Activated naive CD8-positive, alpha-beta T cell treated with anti-CD3 and anti-CD28 coated beads, Interleukin-2, amount 10 ng/mL, durations not matched to agents 7 days and 5 days (primary cell): ENCODE results near the gene PLA2G5. TPM values are rescaled to one million over a fixed set of nuclear protein-coding genes. Genes with fewer than 3 reads are reported as not detected.
"Not testable (repeated sequence)": the region's sequence is repeated elsewhere in the genome, so short reads cannot be mapped to it uniquely, and the experiment has no call there.

ENCODE experiments used
- ATAC-seq: fragments of 150-1000 bp; cut with Tn5 transposase; one replicate; pipeline ENCODE4 v1.10.0; 2021; ENCODE audit warnings: low read depth, moderate library complexity
- POLR2A ChIA-PET: fragments of 350-600 bp; sonication (Branson Sonifier 250); formaldehyde crosslinking; loops from one replicate; lab custom pipeline; 2021; ENCODE audit warnings: antibody characterized with exemption; lab: Charles Lee
- DNase-seq: peaks from one replicate; pipeline ENCODE4 v3.0.0; 2021
- H3K27ac Mint-ChIP-seq: one replicate; pipeline ENCODE4 v1.8.0; 2022; ENCODE audit warnings: mild to moderate bottlenecking, mixed read lengths
- H3K27me3 Mint-ChIP-seq: one replicate; pipeline ENCODE4 v1.8.0; 2022; ENCODE audit warnings: mild to moderate bottlenecking, moderate library complexity, mixed read lengths
- H3K36me3 Mint-ChIP-seq: one replicate; pipeline ENCODE4 v1.8.0; 2021; ENCODE audit warnings: mild to moderate bottlenecking, mixed read lengths
- H3K4me1 Mint-ChIP-seq: one replicate; pipeline ENCODE4 v1.8.0; 2021; ENCODE audit warnings: mixed read lengths
- H3K4me3 Mint-ChIP-seq: one replicate; pipeline ENCODE4 v1.8.0; 2022; ENCODE audit warnings: mild to moderate bottlenecking, moderate library complexity, mixed read lengths
- H3K9me3 Mint-ChIP-seq: one replicate; pipeline ENCODE4 v1.8.0; 2021; ENCODE audit warnings: mixed read lengths
- total RNA-seq, 2 experiments: library from RNA; stranded (reverse); gene quantifications; one replicate each; pipeline ENCODE4 v1.2.3, GENCODE V29; 2021

The PLA2G5 gene
- total RNA-seq, 2 experiments from 2014 or later = not detected

DNA sequence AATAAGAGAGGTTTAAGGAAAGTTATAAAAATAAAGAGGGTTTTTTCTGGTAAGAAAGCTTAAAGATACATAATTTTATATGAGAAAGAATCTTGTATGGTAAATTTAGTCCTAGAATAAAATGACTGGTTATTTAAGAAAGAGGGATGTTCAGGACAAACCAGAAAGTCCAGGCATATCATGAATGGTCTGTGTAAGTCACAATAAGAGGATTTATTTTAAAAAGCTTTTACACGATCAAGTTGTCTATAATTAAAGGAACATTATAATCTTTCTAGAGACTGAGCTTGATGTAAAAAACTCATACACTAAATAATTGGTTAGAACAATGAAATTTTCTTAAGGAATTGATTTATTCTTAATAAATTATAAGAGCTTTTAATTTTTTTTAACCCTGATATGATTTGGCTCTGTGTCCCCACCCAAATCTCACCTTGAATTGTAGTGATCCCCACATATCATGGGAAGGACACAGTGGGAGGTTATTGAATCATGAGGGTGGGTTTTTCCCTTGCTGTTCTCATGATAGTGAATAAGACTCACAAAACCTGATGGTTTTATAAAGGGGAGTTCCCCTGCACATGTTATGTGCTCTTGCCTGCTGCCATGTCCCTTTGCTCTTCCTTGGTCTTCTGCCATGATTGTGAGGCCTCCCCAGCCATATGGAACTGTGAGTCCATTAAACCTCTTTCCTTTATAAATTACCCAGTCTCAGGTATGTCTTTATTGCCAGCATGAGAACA lies 20.8 kb upstream of the PLA2G5 start:
- DNase-seq, H3K4me3 Mint-ChIP-seq, ATAC-seq, H3K36me3 Mint-ChIP-seq, H3K27ac Mint-ChIP-seq, H3K27me3 Mint-ChIP-seq, H3K4me1 Mint-ChIP-seq, POLR2A ChIA-PET: not testable (repeated sequence)
- H3K9me3 Mint-ChIP-seq = peaks cover 17% of the 10 kb centered on the region

DNA sequence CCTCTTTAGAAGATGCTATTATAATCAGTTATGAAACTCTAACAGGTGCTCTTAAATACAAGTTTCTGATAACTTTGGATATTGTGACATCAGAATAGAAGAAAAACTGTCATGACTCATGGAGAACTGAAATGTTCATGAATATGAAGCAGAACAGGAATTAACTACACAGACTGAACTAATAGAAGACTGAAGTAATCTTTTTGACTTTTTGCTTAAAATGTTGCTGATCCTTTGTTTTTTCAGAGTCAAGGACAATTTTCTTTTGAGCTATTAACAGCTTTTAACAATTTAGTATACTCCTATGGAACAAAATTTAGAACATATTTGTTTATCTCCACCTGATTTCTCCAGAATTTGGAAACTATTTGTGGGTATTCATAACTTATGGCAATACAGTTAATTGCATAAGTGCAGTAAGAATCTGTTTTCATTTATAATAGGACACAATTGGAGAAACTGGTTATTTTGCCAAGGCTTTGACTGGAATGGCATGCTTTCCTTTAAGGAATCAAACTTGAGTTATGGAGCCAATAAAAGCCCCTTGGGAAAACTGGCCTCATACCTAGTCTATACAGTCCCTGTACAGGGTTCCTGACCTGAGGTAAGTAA lies 18.7 kb upstream of the PLA2G5 start:
- peaks cover 2% of the 10 kb centered on the region for H3K36me3 Mint-ChIP-seq
- peaks cover 2% of the 10 kb centered on the region for H3K4me1 Mint-ChIP-seq
- H3K4me3 Mint-ChIP-seq = no peak overlapping the region
- peaks cover 17% of the 10 kb centered on the region for H3K9me3 Mint-ChIP-seq
- no peak overlapping the region for H3K27ac Mint-ChIP-seq
- POLR2A ChIA-PET = no interaction called here
- peaks cover 4% of the 10 kb centered on the region for H3K27me3 Mint-ChIP-seq
- ATAC-seq = no peak
- DNase-seq = no peak

DNA sequence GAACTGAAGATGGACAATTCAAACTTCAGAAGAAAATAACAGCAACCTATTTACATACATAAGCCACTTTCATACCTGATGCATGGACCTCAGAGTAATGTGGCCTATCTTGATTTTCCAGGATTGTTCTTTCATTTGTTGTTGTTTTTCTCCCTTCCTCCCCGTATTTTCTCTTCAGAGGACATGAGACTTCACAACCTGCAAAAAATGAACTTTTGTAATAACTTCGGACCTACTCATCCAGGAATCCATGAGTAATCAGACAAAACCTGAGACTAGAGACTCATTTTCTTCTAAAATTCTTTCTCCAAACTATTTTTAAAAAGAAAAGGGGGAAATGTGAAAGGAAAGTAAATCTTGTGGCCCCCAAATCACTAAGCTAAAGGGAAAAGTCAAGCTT lies 17.6 kb upstream of the PLA2G5 start:
- H3K27me3 Mint-ChIP-seq = peaks cover 10% of the 10 kb centered on the region
- H3K4me1 Mint-ChIP-seq = peaks cover 2% of the 10 kb centered on the region
- H3K36me3 Mint-ChIP-seq = peaks cover 2% of the 10 kb centered on the region
- ATAC-seq (no peak), DNase-seq (no peak)
- no peak overlapping the region for H3K4me3 Mint-ChIP-seq
- H3K27ac Mint-ChIP-seq = no peak overlapping the region
- POLR2A ChIA-PET = no interaction called here
- H3K9me3 Mint-ChIP-seq = peaks cover 18% of the 10 kb centered on the region

DNA sequence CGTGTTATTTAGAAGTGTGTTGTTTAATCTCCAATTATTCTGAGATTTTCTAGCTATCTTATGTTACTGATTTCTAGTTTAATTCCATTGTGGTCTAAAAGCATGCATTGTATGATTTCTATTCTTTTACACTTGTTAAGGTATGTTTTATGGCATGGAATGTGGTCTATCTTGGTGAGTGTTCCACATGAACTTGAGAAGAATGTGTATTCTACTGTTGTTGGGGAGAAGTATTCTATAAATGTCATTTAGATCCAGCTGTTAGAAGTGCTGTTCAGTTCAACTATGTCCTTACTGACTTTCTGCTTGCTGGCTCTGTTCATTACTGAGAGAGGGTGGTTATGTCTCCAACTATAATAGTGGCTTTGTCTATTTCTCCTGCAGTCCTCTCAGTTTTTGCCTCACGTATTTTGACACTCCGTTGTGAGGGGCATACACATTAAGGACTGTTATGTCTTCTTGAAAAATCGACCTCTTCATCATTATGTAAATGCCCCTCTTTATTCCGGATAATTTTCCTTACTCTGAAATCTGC lies 12.0 kb upstream of the PLA2G5 start:
- Mint-ChIP-seq H3K27me3 (peaks cover 10% of the 10 kb centered on the region), H3K9me3 (peaks cover 2% of the 10 kb centered on the region), H3K27ac (no peak overlapping the region), H3K36me3 (no peaks in the 10 kb centered on the region), H3K4me3 (no peak overlapping the region), H3K4me1 (peaks cover 20% of the 10 kb centered on the region)
- no peak for ATAC-seq
- POLR2A ChIA-PET = no interaction called here
- DNase-seq = no peak

DNA sequence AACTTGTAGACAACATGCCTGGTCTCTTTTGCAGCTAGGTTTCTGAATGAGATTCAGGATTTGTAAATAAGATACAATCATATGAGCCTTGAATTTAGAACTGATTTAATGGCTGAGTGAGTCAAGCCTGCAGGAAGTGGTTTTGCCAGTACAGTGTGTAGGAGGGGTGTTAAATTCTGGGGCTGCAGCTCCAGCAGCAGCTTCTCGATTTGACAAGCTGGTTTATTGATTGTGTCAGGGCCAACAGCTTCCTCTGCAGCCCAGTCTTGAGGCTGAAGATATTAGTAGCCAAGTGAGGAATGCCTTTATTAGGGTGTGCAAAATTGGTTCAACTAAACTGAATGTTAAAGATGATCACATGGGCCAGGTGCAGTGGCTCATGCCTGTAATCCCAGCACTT lies 11.5 kb upstream of the PLA2G5 start:
- Mint-ChIP-seq H3K27ac (no peak overlapping the region), H3K4me1 (peaks cover 20% of the 10 kb centered on the region), H3K9me3 (peaks cover 2% of the 10 kb centered on the region), H3K27me3 (peaks cover 14% of the 10 kb centered on the region), H3K36me3 (no peaks in the 10 kb centered on the region), H3K4me3 (peak overlapping the region; percentile 14)
- ATAC-seq (peak; percentile 91), DNase-seq (no peak)
- POLR2A ChIA-PET = no interaction called here

DNA sequence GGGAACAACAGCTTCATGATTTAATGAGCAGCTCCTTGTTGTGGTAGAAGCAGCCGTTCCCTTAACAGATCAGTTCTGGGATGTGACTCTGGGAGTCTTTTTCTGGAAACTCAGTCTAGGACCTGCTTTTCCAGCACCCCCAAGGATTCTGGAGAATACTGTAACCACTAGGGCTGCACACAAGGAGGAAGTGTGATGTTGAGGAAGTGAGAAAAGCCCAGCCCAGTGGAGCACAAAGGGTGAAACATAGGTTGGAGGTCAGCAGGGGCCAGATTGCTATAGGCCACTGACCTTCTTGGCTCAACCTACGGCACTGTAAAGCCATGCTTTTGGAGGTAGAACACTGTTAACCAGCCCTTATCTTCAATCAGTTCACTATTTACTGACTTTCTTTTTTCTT lies 10.1 kb upstream of the PLA2G5 start:
- ATAC-seq (no peak), DNase-seq (no peak)
- H3K27ac Mint-ChIP-seq = no peak overlapping the region
- POLR2A ChIA-PET = no interaction called here
- H3K27me3 Mint-ChIP-seq = peaks cover 14% of the 10 kb centered on the region
- no peaks in the 10 kb centered on the region for H3K36me3 Mint-ChIP-seq
- peaks cover 20% of the 10 kb centered on the region for H3K4me1 Mint-ChIP-seq
- peaks cover 2% of the 10 kb centered on the region for H3K9me3 Mint-ChIP-seq
- H3K4me3 Mint-ChIP-seq = no peak overlapping the region

DNA sequence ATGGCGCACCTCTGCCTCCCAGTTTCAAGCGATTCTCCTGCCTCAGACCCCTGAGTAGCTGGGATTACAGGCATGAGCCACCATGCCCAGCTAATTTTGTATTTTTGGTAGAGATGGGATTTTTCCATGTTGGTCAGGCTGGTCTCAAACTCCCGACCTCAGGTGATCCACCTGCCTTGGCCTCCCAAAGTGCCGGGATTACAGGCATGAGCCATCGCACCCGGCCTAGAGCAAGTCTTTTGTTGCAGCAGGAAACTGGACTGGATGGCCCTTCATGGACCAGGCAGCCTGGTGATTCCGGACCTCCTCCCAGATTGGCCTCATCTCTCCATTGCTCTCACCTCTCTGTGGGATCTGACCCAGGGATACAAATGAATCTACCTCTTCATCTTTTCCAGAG lies 9.2 kb upstream of the PLA2G5 start:
- H3K4me3 Mint-ChIP-seq, POLR2A ChIA-PET, ATAC-seq, H3K9me3 Mint-ChIP-seq, DNase-seq, H3K27ac Mint-ChIP-seq, H3K36me3 Mint-ChIP-seq: not testable (repeated sequence)
- peaks cover 14% of the 10 kb centered on the region for H3K27me3 Mint-ChIP-seq
- H3K4me1 Mint-ChIP-seq = peaks cover 20% of the 10 kb centered on the region

DNA sequence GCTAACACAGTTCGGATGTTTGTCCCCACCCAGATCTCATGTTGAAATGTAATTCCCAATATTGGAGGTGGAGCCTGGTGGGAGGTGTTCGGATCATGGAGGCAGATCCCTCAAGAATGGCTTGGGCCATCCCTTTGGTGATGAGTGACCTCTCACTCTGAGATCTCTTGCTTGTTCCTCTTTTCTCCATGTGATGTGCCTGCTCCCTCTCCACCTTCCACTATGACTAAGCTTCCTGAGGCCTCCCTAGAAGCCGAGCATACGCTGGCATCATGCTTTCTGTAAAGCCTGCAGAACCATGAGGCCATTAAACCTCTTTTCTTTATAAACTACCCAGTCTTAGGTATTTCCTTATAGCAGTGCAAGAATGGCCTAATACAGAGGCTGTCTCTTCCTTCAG lies 8.1 kb upstream of the PLA2G5 start:
- Mint-ChIP-seq H3K4me3 (no peak overlapping the region), H3K27me3 (peaks cover 10% of the 10 kb centered on the region), H3K9me3 (no peaks in the 10 kb centered on the region), H3K36me3 (no peaks in the 10 kb centered on the region), H3K27ac (no peak overlapping the region), H3K4me1 (peaks cover 19% of the 10 kb centered on the region)
- POLR2A ChIA-PET = no interaction called here
- no peak for DNase-seq
- ATAC-seq = no peak

DNA sequence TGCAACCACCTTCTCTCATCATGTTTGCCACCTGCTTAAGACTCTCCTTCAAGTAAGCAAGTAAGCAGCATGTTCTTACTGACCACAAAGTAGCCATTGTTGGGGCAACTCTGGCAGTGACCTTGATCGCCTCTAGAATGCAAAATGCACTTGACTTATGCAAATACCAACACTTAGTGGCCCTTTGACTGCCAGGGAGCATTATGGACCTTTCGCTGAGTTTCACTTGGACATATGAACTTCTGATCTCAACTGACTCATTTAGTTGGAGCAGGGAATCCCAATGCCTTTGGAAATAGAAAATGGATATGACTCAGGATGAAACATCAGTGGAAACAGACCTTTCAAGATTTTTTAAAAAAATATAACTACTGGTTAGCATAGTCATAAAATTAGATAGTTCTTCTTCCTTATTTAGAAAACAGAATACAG lies 6.1 kb upstream of the PLA2G5 start:
- no peaks in the 10 kb centered on the region for H3K9me3 Mint-ChIP-seq
- H3K27me3 Mint-ChIP-seq = peaks cover 11% of the 10 kb centered on the region
- no peak for DNase-seq
- H3K36me3 Mint-ChIP-seq = no peaks in the 10 kb centered on the region
- POLR2A ChIA-PET = no interaction called here
- ATAC-seq = no peak
- H3K27ac Mint-ChIP-seq = no peak overlapping the region
- H3K4me3 Mint-ChIP-seq = no peak overlapping the region
- peaks cover 12% of the 10 kb centered on the region for H3K4me1 Mint-ChIP-seq

DNA sequence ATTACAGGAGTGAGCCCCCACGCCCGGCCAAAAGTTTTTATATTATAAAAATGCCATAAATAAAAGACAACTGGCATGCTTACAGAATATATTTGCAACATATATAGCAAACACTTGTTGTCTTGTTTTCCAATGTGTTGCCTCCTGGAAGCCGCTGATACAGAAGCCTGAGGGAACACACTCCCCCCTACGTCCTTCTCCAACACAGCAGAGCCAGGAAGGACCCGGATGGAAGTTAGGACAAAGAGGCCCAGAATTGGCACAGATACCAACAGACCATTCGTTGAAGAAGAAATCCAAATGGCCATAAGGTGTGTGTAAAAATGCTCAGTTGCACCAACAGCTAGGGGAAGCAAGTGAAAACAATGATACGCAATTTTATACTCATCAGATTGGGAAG lies 1.3 kb upstream of the PLA2G5 start:
- Mint-ChIP-seq H3K9me3 (no peaks in the 10 kb centered on the region), H3K27me3 (peaks cover 13% of the 10 kb centered on the region), H3K27ac (no peak overlapping the region), H3K36me3 (no peaks in the 10 kb centered on the region), H3K4me1 (no peaks in the 10 kb centered on the region), H3K4me3 (no peak overlapping the region)
- DNase-seq (no peak), ATAC-seq (no peak)
- POLR2A ChIA-PET = no interaction called here

DNA sequence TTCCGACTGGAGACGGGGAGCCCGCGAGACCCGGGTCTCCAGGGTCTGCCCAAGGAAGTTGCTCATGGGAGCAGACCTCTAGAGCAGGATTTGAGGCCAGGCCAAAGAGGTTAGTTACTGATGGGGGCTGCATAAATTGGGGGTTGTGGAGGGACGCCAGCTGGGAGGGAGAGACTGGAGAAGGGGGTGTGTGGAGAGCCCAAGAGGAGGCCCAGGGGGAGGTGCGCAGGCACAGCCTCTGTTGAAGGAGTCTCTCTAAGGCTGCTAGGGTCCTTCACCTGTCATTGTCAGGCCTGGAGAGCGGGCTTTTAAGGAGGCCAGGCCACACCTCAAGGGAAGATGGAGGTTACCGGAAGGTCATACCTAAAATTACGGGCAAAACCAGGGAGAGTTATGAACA lies 363 bp downstream of the PLA2G5 start:
- H3K36me3 Mint-ChIP-seq = no peaks in the 10 kb centered on the region
- peaks cover 24% of the 10 kb centered on the region for H3K27me3 Mint-ChIP-seq
- no peak overlapping the region for H3K4me3 Mint-ChIP-seq
- no peaks in the 10 kb centered on the region for H3K4me1 Mint-ChIP-seq
- no peak overlapping the region for H3K27ac Mint-ChIP-seq
- POLR2A ChIA-PET = no interaction called here
- H3K9me3 Mint-ChIP-seq = no peaks in the 10 kb centered on the region
- no peak for ATAC-seq
- no peak for DNase-seq

DNA sequence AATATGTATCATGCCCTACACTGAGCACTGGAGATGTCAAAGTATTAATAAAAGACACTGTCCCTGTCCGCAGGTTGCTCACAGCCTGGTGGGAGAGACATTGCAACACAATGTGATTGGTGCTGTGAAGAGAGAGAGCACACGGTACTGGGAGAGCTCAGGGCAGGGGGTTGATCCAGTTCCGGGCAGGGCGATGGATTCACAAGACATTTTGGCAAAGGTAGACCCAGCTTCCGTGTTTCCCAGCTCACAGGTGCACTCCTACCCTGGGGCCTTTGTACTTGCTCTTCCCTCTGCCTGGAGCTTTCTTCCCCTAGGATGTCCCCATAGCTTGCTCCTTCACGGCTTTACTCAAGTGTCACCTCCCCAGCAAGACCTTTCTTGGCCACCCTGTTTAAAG lies 1.4 kb downstream of the PLA2G5 start:
- no peaks in the 10 kb centered on the region for H3K9me3 Mint-ChIP-seq
- POLR2A ChIA-PET = no interaction called here
- H3K4me1 Mint-ChIP-seq = no peaks in the 10 kb centered on the region
- H3K27ac Mint-ChIP-seq = no peak overlapping the region
- no peaks in the 10 kb centered on the region for H3K36me3 Mint-ChIP-seq
- ATAC-seq (no peak), DNase-seq (no peak)
- peaks cover 23% of the 10 kb centered on the region for H3K27me3 Mint-ChIP-seq
- no peak overlapping the region for H3K4me3 Mint-ChIP-seq

DNA sequence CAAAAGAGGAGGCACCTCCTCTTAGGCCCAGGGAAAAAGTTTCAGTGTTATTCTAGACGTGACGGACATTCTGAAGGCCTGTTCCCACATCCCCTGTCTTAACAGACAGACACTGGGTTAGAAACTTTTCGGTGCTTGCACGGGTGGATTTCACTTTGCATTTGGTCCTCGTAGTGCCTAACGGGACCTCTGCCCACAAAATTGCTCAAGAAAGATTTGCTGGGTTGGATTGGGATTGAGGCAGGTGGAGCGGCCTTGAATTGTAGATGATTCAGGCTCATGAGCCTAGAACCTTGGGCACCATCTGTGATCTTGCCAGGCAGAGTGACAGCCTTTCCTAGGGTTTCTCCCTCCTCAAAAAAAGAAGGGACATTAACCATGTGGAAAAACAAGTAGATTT lies 2.8 kb downstream of the PLA2G5 start:
- DNase-seq (no peak), ATAC-seq (no peak)
- H3K27me3 Mint-ChIP-seq = peaks cover 28% of the 10 kb centered on the region
- H3K36me3 Mint-ChIP-seq = no peaks in the 10 kb centered on the region
- POLR2A ChIA-PET = no interaction called here
- H3K4me3 Mint-ChIP-seq = no peak overlapping the region
- H3K4me1 Mint-ChIP-seq = peaks cover under 1% of the 10 kb centered on the region
- no peak overlapping the region for H3K27ac Mint-ChIP-seq
- no peaks in the 10 kb centered on the region for H3K9me3 Mint-ChIP-seq

DNA sequence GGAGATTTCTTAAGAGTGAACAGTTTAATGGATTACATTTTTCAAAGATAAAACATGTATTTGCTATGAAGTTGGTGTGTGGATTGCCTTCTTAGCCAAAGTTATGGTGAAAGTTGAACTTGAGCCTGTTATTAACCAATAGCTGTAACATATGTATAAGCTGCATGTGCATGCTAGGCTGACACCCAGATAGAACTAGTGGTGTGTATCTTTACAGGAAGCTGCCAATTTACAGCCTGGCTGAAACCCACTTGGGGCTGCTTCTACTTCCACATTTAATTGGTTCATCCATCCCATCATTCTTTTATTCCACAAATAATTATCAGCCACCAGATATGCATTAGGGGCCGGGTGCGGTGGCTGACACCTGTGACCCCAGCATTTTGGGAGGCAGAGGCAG lies 3.3 kb downstream of the PLA2G5 start:
- H3K4me1 Mint-ChIP-seq = peaks cover 5% of the 10 kb centered on the region
- POLR2A ChIA-PET = no interaction called here
- H3K27ac Mint-ChIP-seq = no peak overlapping the region
- H3K27me3 Mint-ChIP-seq = peaks cover 33% of the 10 kb centered on the region
- no peak overlapping the region for H3K4me3 Mint-ChIP-seq
- DNase-seq = no peak
- H3K9me3 Mint-ChIP-seq = no peaks in the 10 kb centered on the region
- no peak for ATAC-seq
- no peaks in the 10 kb centered on the region for H3K36me3 Mint-ChIP-seq
